HEK293 (cell line): ENCODE data around the gene TICRR.

Experiments
- CTCF ChIA-PET: fragments of 350-600 bp; formaldehyde crosslinking; extraction: SDS; loops from one replicate; lab custom pipeline; 2021; ENCODE audit warnings: antibody characterized with exemption; lab: Yijun Ruan, JAX
- POLR2A ChIA-PET: fragments of 300-600 bp; formaldehyde crosslinking; extraction: SDS; loops from one replicate; lab custom pipeline; 2020; ENCODE audit warnings: antibody characterized with exemption, inconsistent platforms; lab: Yijun Ruan, JAX
- H3K27ac ChIP-seq: fragments of 200-500 bp; sonication (Bioruptor generic); 2 replicates; pipeline ENCODE4 v1.5.1; 2014; ENCODE audit warnings: low read depth, low read length, control low read depth, inconsistent platforms; ENCODE audit errors: extremely low read depth
- H3K36me3 ChIP-seq, 2 experiments: fragments of 200-500 bp in 1 of 2; sonication (Bioruptor generic) in 1 of 2; 1 replicate in 1 of 2; 2 replicates in 1 of 2; pipeline ENCODE4 v1.5.1; 2014 to 2017; ENCODE audit warnings: inconsistent platforms in 2 of 2, low read length in 2 of 2; ENCODE audit not compliant: control insufficient read depth in 2 of 2, insufficient read depth in 1 of 2
- H3K4me1 ChIP-seq: fragments of 200-500 bp; sonication (Bioruptor generic); 2 replicates; pipeline ENCODE4 v1.5.1; 2014; ENCODE audit warnings: mild to moderate bottlenecking, low read length, inconsistent platforms; ENCODE audit not compliant: control insufficient read depth, insufficient read depth
- H3K4me3 ChIP-seq: 2 replicates; pipeline ENCODE4 v1.5.1; 2011; ENCODE audit warnings: low read depth, mild to moderate bottlenecking, control low read depth, low read length, moderate library complexity
- H3K9me3 ChIP-seq: fragments of 200-500 bp; sonication (Bioruptor generic); 2 replicates; pipeline ENCODE4 v1.5.1; 2014; ENCODE audit warnings: low read depth, low read length, inconsistent platforms; ENCODE audit not compliant: control insufficient read depth, insufficient read depth
- SP2 ChIP-seq: fragments of 450-650 bp; formaldehyde crosslinking; IDR thresholded peaks from 2 replicates; pipeline ENCODE4 v1.5.1; 2016; ENCODE audit warnings: missing biosample characterization, missing genetic modification characterization
- TSHZ1 ChIP-seq: fragments of 450-650 bp; formaldehyde crosslinking; IDR thresholded peaks from 2 replicates; pipeline ENCODE4 v1.5.1; 2016; ENCODE audit warnings: missing biosample characterization, missing genetic modification characterization, borderline replicate concordance
- ZBTB48 ChIP-seq: fragments of 450-650 bp; formaldehyde crosslinking; IDR thresholded peaks from 2 replicates; pipeline ENCODE4 v1.5.1; 2016; ENCODE audit warnings: missing biosample characterization, missing genetic modification characterization
- ZIC2 ChIP-seq: fragments of 450-650 bp; formaldehyde crosslinking; IDR thresholded peaks from 2 replicates; pipeline ENCODE4 v1.5.1; 2016; ENCODE audit warnings: missing biosample characterization, missing genetic modification characterization
- ZNF114 ChIP-seq: fragments of 450-650 bp; formaldehyde crosslinking; IDR thresholded peaks from 2 replicates; pipeline ENCODE4 v1.5.0; 2017; ENCODE audit warnings: missing biosample characterization, missing genetic modification characterization
- ZNF121 ChIP-seq: fragments of 450-650 bp; formaldehyde crosslinking; IDR thresholded peaks from 2 replicates; pipeline ENCODE4 v1.5.1; 2016; ENCODE audit warnings: missing biosample characterization, missing genetic modification characterization
- ZNF221 ChIP-seq: fragments of 450-650 bp; formaldehyde crosslinking; IDR thresholded peaks from 2 replicates; pipeline ENCODE4 v1.5.1; 2017; ENCODE audit warnings: missing biosample characterization, missing genetic modification characterization, borderline replicate concordance
- ZNF223 ChIP-seq: fragments of 450-650 bp; formaldehyde crosslinking; IDR thresholded peaks from 2 replicates; pipeline ENCODE4 v1.5.1; 2016; ENCODE audit warnings: missing biosample characterization, missing genetic modification characterization
- ZNF26 ChIP-seq: fragments of 450-650 bp; formaldehyde crosslinking; IDR thresholded peaks from 2 replicates; pipeline ENCODE4 v1.5.1; 2016; ENCODE audit warnings: missing biosample characterization, missing genetic modification characterization
- ZNF529 ChIP-seq: fragments of 450-650 bp; formaldehyde crosslinking; IDR thresholded peaks from 2 replicates; pipeline ENCODE4 v1.5.1; 2017; ENCODE audit warnings: missing genetic modification characterization, missing biosample characterization; ENCODE audit not compliant: insufficient replicate concordance
- ZNF548 ChIP-seq: fragments of 450-650 bp; formaldehyde crosslinking; IDR thresholded peaks from 2 replicates; pipeline ENCODE4 v1.5.1; 2016; ENCODE audit warnings: missing biosample characterization, missing genetic modification characterization
- ZNF654 ChIP-seq: fragments of 450-650 bp; formaldehyde crosslinking; IDR thresholded peaks from 2 replicates; pipeline ENCODE4 v1.5.1; 2016; ENCODE audit warnings: low read depth, missing biosample characterization, missing genetic modification characterization
- ZNF660 ChIP-seq: fragments of 450-650 bp; IDR thresholded peaks from 2 replicates; pipeline ENCODE4 v1.5.1; 2018; ENCODE audit warnings: missing biosample characterization, mild to moderate bottlenecking, missing genetic modification characterization
- TF ChIP-seq, protein P1 (sequence below): fragments of 450-650 bp; formaldehyde crosslinking; IDR thresholded peaks from 2 replicates; pipeline ENCODE4 v1.5.1; 2016; ENCODE audit warnings: missing biosample characterization, missing genetic modification characterization

Gene TICRR

DNA sequence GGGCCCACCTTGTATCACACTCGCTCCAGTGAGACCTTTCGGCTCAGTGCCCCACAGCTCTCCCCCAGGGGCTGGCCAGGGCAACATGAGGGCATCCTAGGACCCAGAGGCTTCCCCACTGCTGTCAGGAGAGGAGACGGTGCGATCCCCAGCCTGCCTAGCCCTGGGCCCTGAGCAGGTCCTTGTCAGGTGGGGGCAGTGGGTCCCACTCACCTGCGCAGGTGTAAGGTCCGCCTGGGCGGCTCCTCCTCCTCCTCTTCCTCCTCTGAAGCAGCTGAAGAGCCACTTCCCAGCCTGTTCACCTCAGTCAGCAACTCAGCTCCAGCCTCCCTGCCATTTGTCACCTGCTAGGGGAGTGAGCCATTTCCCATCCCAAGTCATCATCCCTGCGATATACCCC, 70.4 kb downstream of the TICRR start:
- CTCF ChIA-PET, result interaction anchor here (0.9 to 3.3 kb wide), 4 partner anchors 12 to 287 kb away, joined by 3 to 36 read pairs (median 4); no protein-coding TSS in a partner anchor

GRCh38 chr15:89646416-89647141, 71.3 kb downstream of the TICRR start:
- ChIA-PET CTCF (interaction anchor here (0.6 to 3.3 kb wide), 22 partner anchors 11 to 860 kb away, joined by 3 to 36 read pairs (median 4); no protein-coding TSS in a partner anchor), POLR2A (interaction anchor here (0.9 to 1.1 kb wide), 2 partner anchors 14 to 72 kb away, joined by 3 read pairs; partner anchors contain the start of gene TICRR)
- Histone ChIP-seq H3K36me3 (peaks cover 34 to 81% of the 10 kb centered on the region in 2 experiments), H3K4me1 (no peaks in the 10 kb centered on the region), H3K27ac (no peak overlapping the region), H3K4me3 (no peak overlapping the region), H3K9me3 (no peaks in the 10 kb centered on the region)
- no peak for TF ChIP-seq SP2 (tag by site-specific recombination)
- TF ChIP-seq, protein P1, sequence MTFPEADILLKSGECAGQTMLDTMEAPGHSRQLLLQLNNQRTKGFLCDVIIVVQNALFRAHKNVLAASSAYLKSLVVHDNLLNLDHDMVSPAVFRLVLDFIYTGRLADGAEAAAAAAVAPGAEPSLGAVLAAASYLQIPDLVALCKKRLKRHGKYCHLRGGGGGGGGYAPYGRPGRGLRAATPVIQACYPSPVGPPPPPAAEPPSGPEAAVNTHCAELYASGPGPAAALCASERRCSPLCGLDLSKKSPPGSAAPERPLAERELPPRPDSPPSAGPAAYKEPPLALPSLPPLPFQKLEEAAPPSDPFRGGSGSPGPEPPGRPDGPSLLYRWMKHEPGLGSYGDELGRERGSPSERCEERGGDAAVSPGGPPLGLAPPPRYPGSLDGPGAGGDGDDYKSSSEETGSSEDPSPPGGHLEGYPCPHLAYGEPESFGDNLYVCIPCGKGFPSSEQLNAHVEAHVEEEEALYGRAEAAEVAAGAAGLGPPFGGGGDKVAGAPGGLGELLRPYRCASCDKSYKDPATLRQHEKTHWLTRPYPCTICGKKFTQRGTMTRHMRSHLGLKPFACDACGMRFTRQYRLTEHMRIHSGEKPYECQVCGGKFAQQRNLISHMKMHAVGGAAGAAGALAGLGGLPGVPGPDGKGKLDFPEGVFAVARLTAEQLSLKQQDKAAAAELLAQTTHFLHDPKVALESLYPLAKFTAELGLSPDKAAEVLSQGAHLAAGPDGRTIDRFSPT (tag by site-specific recombination), result peak; percentile 44; the same call in 1 of the 2 replicates

More for the DNA sequence above, 70.4 kb downstream of the TICRR start:
- TF ChIP-seq ZNF223 (tag by site-specific recombination) (no peak), ZNF221 (tag by site-specific recombination) (no peak), TSHZ1 (tag by site-specific recombination) (no peak), ZNF114 (tag by site-specific recombination) (no peak), ZNF529 (tag by site-specific recombination) (no peak), ZNF548 (tag by site-specific recombination) (no peak), ZNF121 (tag by site-specific recombination) (no peak), ZNF654 (no peak), ZNF26 (tag by site-specific recombination) (no peak), ZBTB48 (tag by site-specific recombination) (no peak), ZNF660 (tag by site-specific recombination) (no peak), ZIC2 (tag by site-specific recombination) (no peak)
- peaks cover 41 to 87% of the 10 kb centered on the region in 2 experiments for H3K36me3 ChIP-seq
- POLR2A ChIA-PET, result interaction anchor here (0.9 to 1.1 kb wide), 2 partner anchors 13 to 71 kb away, joined by 3 read pairs; partner anchors contain the start of gene TICRR
- no peak overlapping the region for H3K27ac ChIP-seq
- H3K4me1 ChIP-seq, result no peaks in the 10 kb centered on the region
- no peak overlapping the region for H3K4me3 ChIP-seq
- H3K9me3 ChIP-seq, result no peaks in the 10 kb centered on the region
